GM12878 (cell line): ENCODE data around the gene MAD1L1. TPM values are rescaled to one million over a fixed set of nuclear protein-coding genes. Genes with fewer than 3 reads are reported as not detected.

Experiments
- ATAC-seq: fragments of 200-7000 bp; cut with Tn5 transposase; 3 replicates; pipeline ENCODE4 v1.9.1; 2020; ENCODE audit warnings: mild to moderate bottlenecking, moderate library complexity
- BruUV-seq: library from RNA; stranded (reverse); fragments of 400-500 nt; replicated peaks from 2 replicates; lab custom pipeline; 2021; lab: Mats Ljungman, UMichigan
- CTCF ChIA-PET: fragments of 300-600 bp; sonication (Branson Sonifier 250); formaldehyde crosslinking; extraction: SDS; loops from one replicate; lab custom pipeline; 2021; ENCODE audit warnings: inconsistent platforms; lab: Yijun Ruan, JAX
- POLR2A ChIA-PET: fragments of 350-600 bp; formaldehyde crosslinking; extraction: SDS; loops from one replicate; lab custom pipeline; 2021; ENCODE audit warnings: inconsistent platforms; lab: Charles Lee
- RAD21 ChIA-PET: fragments of 300-600 bp; sonication (Branson Sonifier 250); formaldehyde crosslinking; loops from one replicate; lab custom pipeline; 2023; ENCODE audit warnings: antibody characterized with exemption; ENCODE audit not compliant: unreplicated experiment; lab: Charles Lee
- SMC1A ChIA-PET: fragments of 300-600 bp; sonication (Branson Sonifier 250); formaldehyde crosslinking; loops from one replicate; lab custom pipeline; 2023; ENCODE audit not compliant: unreplicated experiment, uncharacterized antibody; lab: Charles Lee
- DNase-seq: peaks from one replicate; pipeline ENCODE4 v3.0.0-alpha.2; 2011; ENCODE audit warnings: low read depth, low spot score
- FAIRE-seq: peaks from 3 replicates; lab custom pipeline; 2011; peaks lifted over from hg19 to GRCh38; lab: Jason Lieb, UNC
- H2AFZ ChIP-seq: 2 replicates; pipeline ENCODE4 v1.6.0; 2011; ENCODE audit warnings: low read depth, low read length, control low read depth; ENCODE audit not compliant: control insufficient read depth
- H3K27ac ChIP-seq: 2 replicates; pipeline ENCODE4 v1.5.1; 2011; ENCODE audit warnings: control low read depth; ENCODE audit not compliant: control insufficient read depth, insufficient read depth
- H3K27me3 ChIP-seq, 2 experiments: replicated peaks in 1 of 2; 2 replicates each; pipeline versions ENCODE4 v1.6.0 to v1.6.1; 2011; ENCODE audit warnings: low read length in 1 of 2; ENCODE audit not compliant: control insufficient read depth in 2 of 2, insufficient read depth in 2 of 2
- H3K36me3 ChIP-seq, 2 experiments: 2 replicates each; pipeline ENCODE4 v1.5.1; 2011; ENCODE audit warnings: low read length in 1 of 2; ENCODE audit not compliant: control insufficient read depth in 2 of 2, insufficient read depth in 2 of 2
- H3K4me1 ChIP-seq: 2 replicates; pipeline ENCODE4 v1.6.1; 2011; ENCODE audit warnings: mild to moderate bottlenecking, low read length, moderate library complexity, mixed read lengths; ENCODE audit not compliant: control insufficient read depth, insufficient read depth
- H3K4me2 ChIP-seq: 2 replicates; pipeline ENCODE4 v1.6.0; 2011; ENCODE audit warnings: control low read depth; ENCODE audit not compliant: control insufficient read depth, insufficient read depth
- H3K4me3 ChIP-seq: fragments of 200-600 bp; sonication (generic); 2 replicates; pipeline ENCODE4 v1.5.1; 2016
- H3K79me2 ChIP-seq: 2 replicates; pipeline ENCODE4 v1.6.0; 2011; ENCODE audit warnings: low read length; ENCODE audit not compliant: control insufficient read depth, insufficient read depth
- H3K9ac ChIP-seq: 2 replicates; pipeline ENCODE4 v1.8.0; 2011; ENCODE audit warnings: low read length, control low read depth, mixed read lengths; ENCODE audit not compliant: control insufficient read depth, insufficient read depth
- H3K9me3 ChIP-seq: replicated peaks from 3 replicates; pipeline ENCODE4 v1.5.1; 2011; ENCODE audit warnings: mild to moderate bottlenecking, low read length; ENCODE audit not compliant: control insufficient read depth, insufficient read depth
- H4K20me1 ChIP-seq: 2 replicates; pipeline ENCODE4 v1.6.0; 2011; ENCODE audit not compliant: control insufficient read depth, insufficient read depth
- BACH1 ChIP-seq: fragments of 450-650 bp; IDR thresholded peaks from 2 replicates; pipeline ENCODE4 v1.6.1; 2017; ENCODE audit warnings: mild to moderate bottlenecking, borderline replicate concordance
- EGR1 ChIP-seq, 2 experiments: IDR thresholded peaks; 1 replicate in 1 of 2; 2 replicates in 1 of 2; pipeline ENCODE4 v1.6.1; 2011 to 2012; ENCODE audit warnings: low read depth in 2 of 2, low read length in 2 of 2, borderline replicate concordance in 1 of 2, mild to moderate bottlenecking in 1 of 2, moderate library complexity in 1 of 2
- ETV6 ChIP-seq, 2 experiments: fragments of 450-650 bp in 1 of 2; IDR thresholded peaks in 1 of 2; conservative IDR thresholded peaks in 1 of 2; 2 replicates each; pipeline ENCODE4 v1.6.1; 2014; ENCODE audit warnings: antibody characterized with exemption in 1 of 2, borderline replicate concordance in 1 of 2, low read depth in 1 of 2, mild to moderate bottlenecking in 1 of 2, moderate library complexity in 1 of 2
- HDAC2 ChIP-seq: fragments of 200-600 bp; sonication (generic); IDR thresholded peaks from 2 replicates; pipeline ENCODE4 v1.6.1; 2017
- HSF1 ChIP-seq: fragments of 150-350 bp; IDR thresholded peaks from 2 replicates; pipeline ENCODE4 v1.6.1; 2014; ENCODE audit warnings: mild to moderate bottlenecking, low read depth, low read length
- NFYB ChIP-seq: IDR thresholded peaks from 2 replicates; pipeline ENCODE4 v1.6.1; 2011; ENCODE audit warnings: low read depth, mild to moderate bottlenecking, low read length, improper control_type of control experiment, moderate library complexity; ENCODE audit not compliant: insufficient read depth
- POU2F2 ChIP-seq: IDR thresholded peaks from 3 replicates; pipeline ENCODE4 v1.6.1; 2011; ENCODE audit warnings: low read depth, mild to moderate bottlenecking, low read length, borderline replicate concordance
- PRDM15 ChIP-seq: fragments of 450-650 bp; formaldehyde crosslinking; IDR thresholded peaks from 2 replicates; pipeline ENCODE4 v1.4.0; 2020; ENCODE audit warnings: mild to moderate bottlenecking, moderate library complexity
- REST ChIP-seq: IDR thresholded peaks from 2 replicates; pipeline ENCODE4 v1.6.1; 2012; ENCODE audit warnings: mild to moderate bottlenecking, low read depth, low read length
- STAT1 ChIP-seq: fragments of 450-650 bp; conservative IDR thresholded peaks from 2 replicates; pipeline ENCODE4 v1.6.1; 2014; ENCODE audit warnings: antibody characterized with exemption, mild to moderate bottlenecking
- WGBS: methylation state at CpG from one replicate; pipeline ENCODE4 v1.1.6; 2016; ENCODE audit warnings: low lambda C conversion rate; ENCODE audit not compliant: insufficient replicate concordance, insufficient coverage; ENCODE audit errors: missing lambda C conversion rate; 5-methylcytosine and 5-hydroxymethylcytosine counted together
- in situ Hi-C: fragments of 300-500 bp; cut with MboI; formaldehyde crosslinking; loops from 9 replicates; pipeline ENCODE4 v1.14.3; 2018; ENCODE audit warnings: mixed read lengths
- intact Hi-C: fragments of 100-400 bp; cut with micrococcal nuclease; formaldehyde crosslinking; loops from one replicate; pipeline ENCODE4 v1.14.2; 2022; ENCODE audit not compliant: unreplicated experiment
- polyA plus RNA-seq, 11 experiments: library from polyadenylated mRNA; depleted of rRNA in 4 of 11; unstranded in 6 of 11; stranded (reverse) in 5 of 11; fragments of >200 nt; fragmentation: Nextera tagmentation in 4 of 11; fragmentation: Illumina TruSeq in 1 of 11; extraction: Ambion mirVana in 4 of 11; extraction: Trizol in 1 of 11; gene quantifications; 1 replicate in 1 of 11; 2 replicates in 10 of 11; pipeline versions ENCODE4 v1.2.1 to v1.2.3, GENCODE V29; 2011 to 2016; ENCODE audit warnings: inconsistent platforms in 2 of 11, missing spikeins in 2 of 11, low read depth in 1 of 11
- total RNA-seq, 4 experiments: library from RNA; depleted of rRNA in 3 of 4; stranded (reverse); fragments of >200 nt in 3 of 4; fragmentation: Illumina TruSeq in 1 of 4; extraction: Trizol in 1 of 4; gene quantifications; 2 replicates each; pipeline versions ENCODE4 v1.2.1 to v1.2.3, GENCODE V29; 2013 to 2021

The MAD1L1 gene
- total and polyA plus RNA-seq, 10 of the 15 experiments (the other 5 are each of a cell fraction or from before 2014, with no cell fraction given), result 2.2 to 76.8 (median 38.3) TPM

GRCh38 chr7:2030475-2031450 lies 202.0 kb downstream of the MAD1L1 start (continued):
- TF ChIP-seq HDAC2 (no peak), STAT1 (no peak)

- Histone ChIP-seq H3K36me3 (no peaks in the 10 kb centered on the region; a peak in 1 of 4 replicates), H4K20me1 (no peaks in the 10 kb centered on the region), H3K9me3 (peaks cover 4% of the 10 kb centered on the region), H3K27ac (no peak overlapping the region), H3K79me2 (no peaks in the 10 kb centered on the region), H3K27me3 (no peaks in the 10 kb centered on the region), H3K4me2 (no peak overlapping the region), H3K9ac (no peak overlapping the region), H3K4me3 (no peak overlapping the region), H2AFZ (no peak overlapping the region), H3K4me1 (no peaks in the 10 kb centered on the region)
- CTCF ChIA-PET, result no interaction called here
- intact Hi-C loops (no loop called here), in situ Hi-C loops (no loop called here)
- POLR2A ChIA-PET, result interaction anchor here (0.5 kb wide), 1 partner anchor 8 kb away, joined by 3 read pairs; no protein-coding TSS in a partner anchor
- no peak for ATAC-seq
- RAD21 ChIA-PET, result no interaction called here
- no TSS peak for BruUV-seq
- 94% methylated on average over 14 of the region's 15 CpGs for WGBS
- SMC1A ChIA-PET, result no interaction called here
- FAIRE-seq, result no peak
- DNase-seq, result no peak
- TF ChIP-seq NFYB (no peak), EGR1 (IDR thresholded peaks at IDR 0.05; ENCODE audit: borderline replicate concordance in 1 of 2, low read depth in 2 of 2, low read length in 2 of 2) (no peak), POU2F2 (no peak), HSF1 (no peak), REST (no peak), ETV6 (conservative IDR thresholded peaks at IDR 0.05 in 1 of 2, IDR thresholded peaks at IDR 0.05 in 1 of 2; ENCODE audit: borderline replicate concordance in 1 of 2, low read depth in 1 of 2) (no peak), BACH1 (no peak), PRDM15 (no peak)
Observed at GRCh38 chr7:2029936-2030335, 202.8 kb downstream of the MAD1L1 start.
